SHP77 treated with DMSO at 0.1 percent for 48 hours (cell line): Measurements from ENCODE around the gene PHACTR4.
"Not testable (repeated sequence)": the region's sequence is repeated elsewhere in the genome, so short reads cannot be mapped to it uniquely, and the experiment has no call there.

ENCODE experiments used
- DNase-seq: peaks from one replicate; lab custom pipeline; 2025; lab: John Stamatoyannopoulos, UW

The PHACTR4 gene

DNA sequence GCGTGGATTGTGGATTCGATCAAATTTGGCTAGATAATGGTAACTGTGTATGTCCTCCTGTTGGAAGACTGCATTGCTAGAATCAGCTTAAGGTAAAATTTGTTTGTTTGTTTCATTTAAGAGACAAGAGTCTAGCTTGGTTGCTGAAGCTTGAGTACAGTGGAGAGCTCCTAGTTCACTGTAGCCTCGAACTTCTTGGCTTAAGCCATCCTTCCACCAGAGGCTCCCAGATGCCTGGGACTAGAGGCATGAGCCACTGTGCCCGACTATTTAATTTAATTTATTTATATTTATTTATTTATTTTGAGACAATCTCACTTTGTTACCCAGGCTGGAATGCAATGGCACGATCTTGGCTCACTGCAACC lies 1.5 kb downstream of the PHACTR4 start:
- no peak for DNase-seq

- not testable (repeated sequence) for DNase-seq
Measured at GRCh38 chr1:28373450-28373849, 3.9 kb downstream of the PHACTR4 start.

- DNase-seq: no peak
Measured at GRCh38 chr1:28374297-28374696, 4.8 kb downstream of the PHACTR4 start.

GRCh38 chr1:28375598-28375997 lies 6.1 kb downstream of the PHACTR4 start:
- DNase-seq: not testable (repeated sequence)

DNA sequence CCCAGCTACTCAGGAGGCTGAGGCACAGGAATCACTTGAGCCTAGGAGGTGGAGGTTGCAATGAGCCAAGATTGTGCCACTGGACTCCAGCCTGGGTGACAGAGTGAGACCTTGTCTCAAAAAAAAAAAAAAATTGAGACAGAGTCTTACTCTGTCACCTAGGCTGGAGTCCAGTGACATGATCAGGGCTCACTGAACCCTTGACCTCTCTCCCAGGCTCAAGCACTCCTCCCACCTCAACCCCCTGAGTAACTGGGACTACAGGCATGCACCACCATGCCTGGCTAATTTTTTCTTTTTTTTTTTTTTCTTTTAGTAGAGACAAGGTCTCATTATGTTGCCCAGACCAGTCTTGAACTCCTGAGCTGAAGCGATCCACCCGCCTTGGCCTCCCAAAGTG lies 6.7 kb downstream of the PHACTR4 start:
- not testable (repeated sequence) for DNase-seq

- DNase-seq: no peak
Measured at GRCh38 chr1:28378906-28379305, 9.4 kb downstream of the PHACTR4 start.

- DNase-seq: no peak
Measured at GRCh38 chr1:28380394-28380793, 10.9 kb downstream of the PHACTR4 start.

GRCh38 chr1:28383785-28384184 lies 14.2 kb downstream of the PHACTR4 start:
- DNase-seq: not testable (repeated sequence)

GRCh38 chr1:28392027-28392652 lies 22.6 kb downstream of the PHACTR4 start:
- DNase-seq: no peak

- DNase-seq: no peak
Measured at GRCh38 chr1:28394136-28394535, 24.6 kb downstream of the PHACTR4 start.

DNA sequence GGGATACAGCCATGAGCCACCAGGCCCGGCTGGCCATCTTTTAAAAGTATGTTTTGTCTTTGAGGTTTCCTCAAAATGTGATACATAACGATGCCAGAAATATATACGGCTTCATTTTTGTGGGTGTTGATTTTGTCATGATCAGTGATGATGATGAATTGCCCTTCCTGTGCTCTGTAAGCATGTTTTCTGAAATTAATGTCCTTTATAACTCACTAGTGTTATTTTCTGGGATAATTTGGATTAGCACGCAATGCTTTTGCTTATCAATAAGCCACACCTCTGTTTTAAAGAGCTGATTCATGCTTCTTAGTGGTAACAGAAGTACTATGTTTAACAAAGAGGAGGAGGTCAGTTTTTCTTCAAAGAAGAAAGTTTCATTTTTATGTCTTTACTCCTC lies 25.6 kb downstream of the PHACTR4 start:
- no peak for DNase-seq

- no peak for DNase-seq
Measured at GRCh38 chr1:28401760-28402159, 32.2 kb downstream of the PHACTR4 start.

GRCh38 chr1:28409090-28409489 lies 39.5 kb downstream of the PHACTR4 start:
- DNase-seq: no peak

DNA sequence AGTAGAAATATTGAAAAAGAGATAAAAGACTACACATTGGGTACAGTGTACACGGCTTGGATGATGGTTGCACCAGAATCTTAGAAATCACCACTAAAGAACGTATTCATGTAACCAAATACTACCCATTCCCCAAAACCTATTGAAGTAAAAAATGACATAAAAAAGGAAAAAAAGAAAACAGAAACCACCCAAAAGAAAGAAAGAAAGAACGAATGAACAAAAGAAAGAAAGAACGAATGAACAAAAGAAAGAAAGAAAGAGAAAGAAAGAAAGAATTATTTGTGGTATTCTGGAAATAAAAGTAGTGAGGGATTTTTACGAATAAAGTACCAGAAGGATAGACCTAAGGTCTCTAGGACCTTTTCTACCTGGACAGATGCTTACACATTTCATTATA lies 42.1 kb downstream of the PHACTR4 start:
- DNase-seq: no peak

- DNase-seq: no peak
Measured at GRCh38 chr1:28412731-28413130, 43.2 kb downstream of the PHACTR4 start.

DNA sequence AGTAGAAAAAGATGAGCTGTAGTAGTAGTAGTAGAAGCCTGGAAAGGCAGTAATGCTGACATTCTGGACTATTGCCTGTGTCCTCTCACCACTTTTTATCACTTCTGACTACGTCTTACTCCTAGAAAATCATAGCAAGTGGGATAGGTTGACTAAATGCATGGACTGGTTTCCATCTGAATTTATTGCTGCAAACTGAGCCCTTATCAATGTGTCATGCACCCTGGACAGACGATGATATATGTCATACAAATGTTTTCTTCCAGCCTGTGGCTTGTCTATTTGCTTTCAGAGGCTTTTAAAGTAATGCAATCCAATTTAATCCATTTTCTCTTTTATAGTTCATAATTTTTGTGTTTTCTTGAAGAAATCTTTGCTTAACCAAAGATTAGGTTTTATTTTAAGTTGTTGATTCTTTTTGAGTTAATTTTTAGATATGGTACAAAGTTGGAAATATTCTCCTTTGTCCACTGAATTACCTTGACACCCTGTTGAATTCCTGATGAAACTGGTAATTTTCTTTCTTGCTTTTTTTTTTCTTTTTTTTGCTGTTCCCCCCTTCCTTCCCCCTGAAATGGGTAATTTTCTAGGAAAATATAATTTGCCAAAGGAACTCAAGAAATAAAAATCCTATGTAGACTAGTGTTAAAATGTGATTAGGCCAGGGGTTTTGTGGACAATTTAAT lies 47.1 kb downstream of the PHACTR4 start:
- DNase-seq: no peak

DNA sequence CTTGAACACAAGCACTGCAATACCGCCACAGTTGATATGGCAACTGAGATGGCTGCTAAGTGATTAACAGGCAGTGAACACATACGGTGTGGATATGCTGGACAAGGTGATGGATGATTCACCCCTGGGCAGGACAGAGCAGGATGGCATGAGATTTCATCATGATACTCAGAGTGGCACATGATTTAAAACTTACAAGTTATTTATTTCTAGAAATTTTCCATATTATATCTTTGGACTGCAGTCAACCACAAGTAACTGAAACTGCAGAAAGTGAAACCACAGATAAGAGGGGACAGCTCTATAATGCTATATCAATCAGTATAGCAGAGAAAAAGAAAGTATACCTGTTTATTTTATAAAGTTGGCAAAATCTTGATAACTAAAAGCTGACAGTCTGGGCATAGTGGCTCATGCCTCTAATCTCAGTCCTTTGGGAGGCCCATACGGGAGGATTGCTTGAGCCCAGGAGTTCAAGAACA lies 47.9 kb downstream of the PHACTR4 start:
- DNase-seq: no peak

DNA sequence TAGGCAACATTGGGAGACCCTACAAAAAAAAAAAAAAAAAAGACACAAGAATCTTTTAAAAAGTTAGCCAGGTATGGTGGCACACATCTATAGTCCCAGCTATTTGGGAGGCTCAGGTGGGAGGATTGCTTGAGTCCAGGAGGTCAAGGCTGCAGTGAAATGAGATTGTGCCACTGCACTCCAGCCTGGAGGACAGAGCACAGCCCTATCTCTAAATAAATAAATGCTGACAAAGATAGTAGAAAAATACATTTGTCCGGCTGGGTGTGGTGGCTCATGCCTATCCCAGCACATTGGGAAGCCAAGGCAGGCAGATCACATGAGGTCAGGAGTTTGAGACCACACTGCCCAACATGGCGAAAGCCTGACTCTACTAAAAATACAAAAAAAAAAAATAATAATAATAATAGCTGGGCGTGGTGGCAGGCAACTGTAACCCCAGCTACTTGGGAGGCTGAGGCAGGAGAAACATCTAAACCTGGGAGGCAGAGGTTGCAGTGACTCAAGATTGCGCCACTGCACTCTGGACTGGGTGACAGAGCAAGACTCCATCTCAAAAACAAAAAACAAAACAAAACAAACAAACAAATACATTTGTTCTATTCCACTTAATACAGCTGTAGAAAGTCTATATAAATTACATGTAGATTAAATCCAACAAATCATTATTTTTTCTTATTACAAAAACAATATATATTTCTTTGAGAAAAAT lies 48.5 kb downstream of the PHACTR4 start:
- no peak for DNase-seq

- no peak for DNase-seq
Measured at GRCh38 chr1:28421744-28422143, 52.2 kb downstream of the PHACTR4 start.

GRCh38 chr1:28426831-28427230 lies 57.3 kb downstream of the PHACTR4 start:
- no peak for DNase-seq

GRCh38 chr1:28428012-28428411 lies 58.5 kb downstream of the PHACTR4 start:
- DNase-seq: no peak

DNA sequence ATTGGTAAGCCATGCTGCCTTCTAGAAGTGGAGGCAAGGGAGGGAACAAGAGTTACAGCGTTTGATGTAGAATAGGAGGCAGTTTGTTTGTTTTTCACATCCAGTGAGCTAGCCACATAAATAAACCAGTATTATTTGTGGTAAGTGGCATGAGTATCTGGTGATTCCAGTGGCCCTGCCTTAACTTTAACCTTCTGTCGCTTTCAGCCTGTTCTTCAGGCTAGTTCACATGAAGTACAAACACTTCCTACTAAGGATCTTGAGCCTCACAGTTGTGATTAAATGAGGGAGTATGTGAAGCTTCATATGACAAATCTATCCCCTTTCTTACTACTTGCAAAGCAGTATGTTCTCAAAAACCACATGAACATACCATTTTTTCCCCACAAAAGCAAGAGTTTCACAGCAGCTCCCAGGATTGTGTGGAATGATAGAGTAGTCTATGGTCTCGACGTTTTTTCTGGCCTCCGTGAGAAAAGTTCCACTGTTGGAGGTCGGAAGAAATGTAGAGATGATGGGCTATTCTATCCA lies 59.5 kb downstream of the PHACTR4 start:
- DNase-seq: no peak

GRCh38 chr1:28436211-28436769 lies 66.8 kb downstream of the PHACTR4 start:
- no peak for DNase-seq
